KOPT-K1 (cell line): ENCODE measurements around the gene DTNBP1.

Experiments
- H3K27ac ChIP-seq: fragments of 200-600 bp; sonication (generic); 2 replicates; pipeline ENCODE4 v1.5.1; 2016; ENCODE audit warnings: antibody characterized with exemption, mild to moderate bottlenecking, low read depth, low read length; ENCODE audit not compliant: poor library complexity, severe bottlenecking
- H3K36me3 ChIP-seq: fragments of 200-600 bp; sonication (generic); 2 replicates; pipeline ENCODE4 v1.5.1; 2017; ENCODE audit warnings: antibody characterized with exemption, mild to moderate bottlenecking, low read length, moderate library complexity; ENCODE audit not compliant: insufficient read depth
- H3K9me3 ChIP-seq: fragments of 200-600 bp; sonication (generic); 2 replicates; pipeline ENCODE4 v1.5.1; 2017; ENCODE audit warnings: antibody characterized with exemption, low read length, mild to moderate bottlenecking; ENCODE audit not compliant: insufficient read depth, poor library complexity, severe bottlenecking

DTNBP1 gene

DNA sequence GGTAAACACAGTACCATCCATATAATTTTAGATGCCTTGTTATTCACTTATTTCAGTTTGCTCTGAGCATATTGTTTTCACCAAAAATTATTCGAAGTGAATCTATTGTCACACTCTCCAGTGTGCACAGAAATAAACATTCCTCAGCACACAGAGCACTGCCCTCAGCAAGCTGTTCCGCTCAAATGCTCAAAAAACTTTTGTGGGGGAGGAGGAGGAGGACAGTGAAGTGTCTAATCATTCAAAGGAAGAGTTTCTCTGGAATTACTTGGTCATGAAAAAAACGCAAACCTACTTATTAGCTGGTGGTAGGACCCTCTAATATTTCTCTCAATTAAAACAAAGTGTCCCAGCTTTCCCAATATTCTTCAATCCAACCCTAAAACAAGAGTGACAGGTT lies 88.3 kb downstream of the DTNBP1 start:
- Histone ChIP-seq H3K36me3 (no peaks in the 10 kb centered on the region), H3K9me3 (no peaks in the 10 kb centered on the region), H3K27ac (no peak overlapping the region)

- H3K36me3 ChIP-seq, result no peaks in the 10 kb centered on the region
- no peak overlapping the region for H3K27ac ChIP-seq
- no peaks in the 10 kb centered on the region for H3K9me3 ChIP-seq
Measured at GRCh38 chr6:15574023-15574422, 88.8 kb downstream of the DTNBP1 start.

- Histone ChIP-seq H3K36me3 (no peaks in the 10 kb centered on the region), H3K9me3 (no peaks in the 10 kb centered on the region), H3K27ac (no peak overlapping the region)
Measured at GRCh38 chr6:15573384-15573783, 89.4 kb downstream of the DTNBP1 start.

- H3K9me3 ChIP-seq, result no peaks in the 10 kb centered on the region
- no peak overlapping the region for H3K27ac ChIP-seq
- H3K36me3 ChIP-seq, result no peaks in the 10 kb centered on the region
Measured at GRCh38 chr6:15572296-15573016, 90.4 kb downstream of the DTNBP1 start.

GRCh38 chr6:15570171-15570570 lies 92.7 kb downstream of the DTNBP1 start:
- no peak overlapping the region for H3K27ac ChIP-seq
- H3K9me3 ChIP-seq, result no peaks in the 10 kb centered on the region
- H3K36me3 ChIP-seq, result no peaks in the 10 kb centered on the region

DNA sequence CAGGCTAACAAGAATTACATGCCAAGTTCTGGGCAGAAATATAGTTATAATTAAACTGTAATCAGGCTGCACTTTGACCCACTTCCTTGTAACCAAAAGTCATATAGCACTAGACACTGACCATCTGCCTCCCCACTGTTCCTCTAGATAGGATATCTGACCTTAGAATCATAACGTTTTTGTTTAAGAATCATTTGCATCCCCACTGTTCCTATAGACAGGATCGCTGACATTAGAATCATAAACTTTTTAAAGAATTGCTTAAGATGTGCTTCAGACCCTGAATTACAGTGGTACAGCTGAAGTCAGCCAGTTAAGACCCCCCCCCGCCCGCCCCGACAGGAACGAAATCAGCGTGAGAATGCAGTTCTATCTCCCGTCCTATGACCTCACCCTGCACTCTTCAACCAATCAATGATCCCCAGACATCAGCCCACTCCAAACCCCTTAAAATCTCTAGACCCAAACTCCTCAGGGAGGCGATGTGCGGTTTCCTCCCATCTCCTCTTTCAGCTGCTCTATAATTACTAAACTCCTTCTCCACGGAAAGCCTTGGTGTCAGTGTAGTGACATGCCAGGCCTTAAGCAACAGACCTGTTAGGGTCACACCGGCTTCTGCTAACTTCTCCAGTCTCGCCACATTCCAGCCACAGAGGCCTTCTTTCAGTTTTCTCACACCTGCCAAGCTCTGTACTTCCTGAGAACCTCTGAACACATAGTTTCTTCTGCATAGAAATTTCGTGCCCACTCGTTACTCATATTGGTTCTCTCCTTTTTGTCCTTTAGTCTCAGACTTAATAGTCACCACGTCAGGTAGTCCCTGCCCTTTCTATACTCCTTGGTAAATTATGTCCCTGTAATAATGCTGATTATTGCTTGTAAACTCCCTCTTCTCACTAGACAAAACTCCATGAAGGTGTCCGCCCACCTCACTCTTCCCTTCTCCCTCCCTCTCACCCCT lies 93.5 kb downstream of the DTNBP1 start:
- no peak overlapping the region for H3K27ac ChIP-seq
- H3K9me3 ChIP-seq, result no peaks in the 10 kb centered on the region
- no peaks in the 10 kb centered on the region for H3K36me3 ChIP-seq

GRCh38 chr6:15562977-15563376 lies 99.9 kb downstream of the DTNBP1 start:
- H3K27ac ChIP-seq, result no peak overlapping the region
- no peaks in the 10 kb centered on the region for H3K36me3 ChIP-seq
- H3K9me3 ChIP-seq, result no peaks in the 10 kb centered on the region

- H3K9me3 ChIP-seq, result no peaks in the 10 kb centered on the region
- H3K36me3 ChIP-seq, result no peaks in the 10 kb centered on the region
- H3K27ac ChIP-seq, result no peak overlapping the region
Measured at GRCh38 chr6:15561447-15562199, 101.2 kb downstream of the DTNBP1 start.

GRCh38 chr6:15560713-15561112 lies 102.1 kb downstream of the DTNBP1 start:
- Histone ChIP-seq H3K9me3 (no peaks in the 10 kb centered on the region), H3K27ac (no peak overlapping the region), H3K36me3 (no peaks in the 10 kb centered on the region)

- H3K9me3 ChIP-seq, result no peaks in the 10 kb centered on the region
- no peaks in the 10 kb centered on the region for H3K36me3 ChIP-seq
- no peak overlapping the region for H3K27ac ChIP-seq
Measured at GRCh38 chr6:15557174-15557573, 105.7 kb downstream of the DTNBP1 start.

- H3K9me3 ChIP-seq, result no peaks in the 10 kb centered on the region
- no peak overlapping the region for H3K27ac ChIP-seq
- H3K36me3 ChIP-seq, result no peaks in the 10 kb centered on the region
Measured at GRCh38 chr6:15556711-15557110, 106.1 kb downstream of the DTNBP1 start.

- no peaks in the 10 kb centered on the region for H3K9me3 ChIP-seq
- no peak overlapping the region for H3K27ac ChIP-seq
Measured at GRCh38 chr6:15555101-15556038, 107.5 kb downstream of the DTNBP1 start.

DNA sequence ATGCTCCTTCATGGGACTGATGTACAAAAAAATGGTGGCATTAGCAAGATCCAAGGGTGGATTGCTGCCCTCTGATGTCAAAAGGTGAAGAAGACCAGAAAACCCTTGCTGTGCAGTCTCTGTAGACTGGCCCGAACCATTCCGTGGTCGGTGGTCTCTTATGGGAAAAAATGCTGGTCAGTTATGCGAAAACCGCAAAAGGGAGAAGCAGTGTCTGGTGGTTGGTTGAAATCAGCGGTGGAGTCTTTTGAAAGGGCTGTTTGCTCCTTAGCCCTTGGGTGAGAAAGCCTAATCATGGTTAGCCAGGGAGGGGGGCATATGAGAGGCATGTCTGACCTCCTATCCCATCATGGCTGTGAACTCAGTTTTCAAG lies 108.1 kb downstream of the DTNBP1 start:
- Histone ChIP-seq H3K27ac (no peak overlapping the region), H3K36me3 (no peaks in the 10 kb centered on the region)

More at GRCh38 chr6:15555101-15556038, 107.5 kb downstream of the DTNBP1 start:
- H3K36me3 ChIP-seq, result no peaks in the 10 kb centered on the region

DNA sequence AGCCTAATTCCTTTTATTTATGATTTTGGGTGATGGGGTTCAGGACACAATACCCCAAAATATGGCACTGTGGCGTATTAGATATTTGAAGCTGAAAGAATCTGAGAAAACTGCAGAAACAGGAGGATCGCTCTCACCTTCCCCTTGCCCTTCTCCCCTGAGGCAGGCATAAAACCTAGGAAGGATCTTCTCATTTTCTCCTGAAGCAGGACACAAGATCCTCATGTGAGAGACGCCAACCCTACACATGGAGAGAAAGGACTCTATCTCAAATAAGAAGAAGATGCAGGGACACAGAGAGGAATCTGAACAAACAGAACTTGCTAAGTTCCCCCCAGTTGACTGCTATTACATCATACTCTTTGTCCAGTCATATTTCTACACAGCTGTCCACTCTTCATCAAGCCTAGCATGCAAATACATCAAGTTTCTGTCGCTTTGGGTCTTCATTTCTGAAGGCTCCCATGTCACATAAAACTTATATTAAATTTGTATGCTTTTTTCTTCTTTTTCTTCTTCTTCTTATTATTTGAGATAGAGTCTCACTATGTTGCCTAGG lies 109.0 kb downstream of the DTNBP1 start:
- Histone ChIP-seq H3K9me3 (no peaks in the 10 kb centered on the region), H3K27ac (no peak overlapping the region), H3K36me3 (no peaks in the 10 kb centered on the region)

More for the DNA sequence above, 108.1 kb downstream of the DTNBP1 start:
- no peaks in the 10 kb centered on the region for H3K9me3 ChIP-seq
